ENCODE results near the gene HIKESHI. TPM values are rescaled to one million over a fixed set of nuclear protein-coding genes. Genes with fewer than 3 reads are reported as not detected.
"Not testable (repeated sequence)": the region's sequence is repeated elsewhere in the genome, so short reads cannot be mapped to it uniquely, and the experiment has no call there.

The HIKESHI gene
- total and polyA plus RNA-seq, 8 donors: 28.5 to 67.2 (median 50.3) TPM

- no peak for TF ChIP-seq CTCF (IDR thresholded peaks at IDR 0.05)
- no peaks in the 10 kb centered on the region for H3K9me3 ChIP-seq
- no peak for DNase-seq
- intact Hi-C loops (cut with DNase I): no loop called here
- H3K27ac ChIP-seq: no peak overlapping the region
- no peaks in the 10 kb centered on the region for H3K4me1 ChIP-seq
- peaks cover 0 to 22% of the 10 kb centered on the region in 2 donors for H3K36me3 ChIP-seq
- ATAC-seq: no peak
- no peak overlapping the region for H3K4me3 ChIP-seq
- H3K27me3 ChIP-seq: no peaks in the 10 kb centered on the region
Observed at GRCh38 chr11:86346513-86346912, 44.5 kb downstream of the HIKESHI start.

GRCh38 chr11:86355256-86355655 is 53.2 kb downstream of the HIKESHI start:
- ATAC-seq: no peak
- Histone ChIP-seq H3K27me3 (no peaks in the 10 kb centered on the region), H3K4me1 (no peaks in the 10 kb centered on the region), H3K4me3 (no peak overlapping the region), H3K9me3 (no peaks in the 10 kb centered on the region), H3K27ac (no peak overlapping the region), H3K36me3 (no peaks in the 10 kb centered on the region)
- intact Hi-C loops (cut with DNase I): no loop called here
- no peak for TF ChIP-seq CTCF (IDR thresholded peaks at IDR 0.05)
- DNase-seq: no peak

GRCh38 chr11:86357412-86357811 is 55.4 kb downstream of the HIKESHI start:
- H3K4me3 ChIP-seq; H3K27ac ChIP-seq; intact Hi-C loops (cut with DNase I); H3K9me3 ChIP-seq; H3K36me3 ChIP-seq; H3K4me1 ChIP-seq; H3K27me3 ChIP-seq; DNase-seq; ATAC-seq: not testable (repeated sequence)

GRCh38 chr11:86358720-86359119 is 56.7 kb downstream of the HIKESHI start:
- no peaks in the 10 kb centered on the region for H3K4me1 ChIP-seq
- H3K36me3 ChIP-seq: no peaks in the 10 kb centered on the region
- peaks cover 0 to 5% of the 10 kb centered on the region in 2 donors for H3K9me3 ChIP-seq
- H3K27me3 ChIP-seq: no peaks in the 10 kb centered on the region
- DNase-seq: no peak
- TF ChIP-seq CTCF (IDR thresholded peaks at IDR 0.05): no peak
- no peak overlapping the region for H3K27ac ChIP-seq
- no peak overlapping the region for H3K4me3 ChIP-seq
- ATAC-seq: no peak
- intact Hi-C loops (cut with DNase I): no loop called here

GRCh38 chr11:86360775-86361395 is 58.8 kb downstream of the HIKESHI start:
- intact Hi-C loops (cut with DNase I): no loop called here

More at GRCh38 chr11:86360775-86361395, 58.8 kb downstream of the HIKESHI start:
- Histone ChIP-seq H3K27me3 (no peaks in the 10 kb centered on the region), H3K36me3 (no peaks in the 10 kb centered on the region), H3K4me3 (no peak overlapping the region), H3K9me3 (peaks cover 0 to 5% of the 10 kb centered on the region in 2 donors), H3K27ac (no peak overlapping the region), H3K4me1 (no peaks in the 10 kb centered on the region)
- TF ChIP-seq CTCF (IDR thresholded peaks at IDR 0.05): no peak
- DNase-seq: peak in 1 of 4 donors; percentile 26
- peak; percentile 25 for ATAC-seq

Measured in left lung (tissue), 10 donors.